Posterior vena cava (tissue), 2 donors: ENCODE data around the gene RNF220. TPM values are rescaled to one million over a fixed set of nuclear protein-coding genes. Genes with fewer than 3 reads are reported as not detected.

ENCODE experiments used
- DNase-seq: peaks from one replicate; pipeline ENCODE4 v3.0.0-alpha.2; 2020; ENCODE audit warnings: low spot score
- intact Hi-C, 2 donors: fragments of 100-400 bp; cut with DNase I; formaldehyde crosslinking; loops; one replicate each; pipeline versions ENCODE4 v1.14.1 to v1.14.2; 2022 to 2023
- long read RNA-seq, 2 donors: library from polyadenylated mRNA; unstranded; transcript quantifications; one replicate each; pipeline ENCODE4 v2.0.0, GENCODE V29; 2020 to 2021
- total RNA-seq, 2 donors: library from RNA; stranded (reverse); fragmentation: NEBNext Ultra II Directional; extraction: Animal tissue kit (Norgen Biotek cat#: 25700); gene quantifications; one replicate each; pipeline ENCODE4 v1.2.1, GENCODE V29; 2021
- donor health status: DM: yes; HTN: yes; CAD: no.
- donor health status: DM: yes; HTN: yes; CAD: no.

The RNF220 gene
- 10 to 100 TPM; 46.4 to 53.6 TPM for total RNA-seq
- long read RNA-seq, donor 1, partial matches to known transcripts = 3 of 16 reads
- long read RNA-seq, donor 1, other reads (novel, unspliced or antisense) = 13 of 16 reads
- long read RNA-seq, donor 2, partial matches to known transcripts = 2 of 4 reads
- long read RNA-seq, donor 2, other reads (novel, unspliced or antisense) = 2 of 4 reads

GRCh38 chr1:44405031-44405797 lies at the start of gene RNF220:
RNF220 (plus strand) TSS chr1:44405255.
- peak; percentile 85 for DNase-seq

GRCh38 chr1:44355582-44356305 lies 49.3 kb upstream of the RNF220 start:
- no peak for DNase-seq
- intact Hi-C loops = no loop called here

More at GRCh38 chr1:44405031-44405797, at the start of gene RNF220:
- intact Hi-C loops = no loop called here

GRCh38 chr1:44357710-44358109 lies 47.3 kb upstream of the RNF220 start:
- no peak for DNase-seq
- intact Hi-C loops = no loop called here

GRCh38 chr1:44359234-44359935 lies 45.7 kb upstream of the RNF220 start:
- no peak for DNase-seq
- intact Hi-C loops = no loop called here

- intact Hi-C loops = no loop called here
- no peak for DNase-seq
Observed at GRCh38 chr1:44361478-44361877, 43.6 kb upstream of the RNF220 start.

GRCh38 chr1:44366371-44366975 lies 38.6 kb upstream of the RNF220 start:
- intact Hi-C loops = no loop called here
- no peak for DNase-seq

GRCh38 chr1:44367944-44368343 lies 37.1 kb upstream of the RNF220 start:
- intact Hi-C loops = no loop called here
- no peak for DNase-seq

- intact Hi-C loops = no loop called here
- DNase-seq = no peak
Observed at GRCh38 chr1:44368471-44369151, 36.4 kb upstream of the RNF220 start.

GRCh38 chr1:44371206-44371605 lies 33.8 kb upstream of the RNF220 start:
- intact Hi-C loops = loop anchor here in 1 of 2 donors (10.0 kb wide), 1 partner anchor 224 kb away; no protein-coding TSS in a partner anchor
- DNase-seq = no peak

GRCh38 chr1:44375547-44375946 lies 29.5 kb upstream of the RNF220 start:
- DNase-seq = no peak
- intact Hi-C loops = loop anchor here (5.0 to 10.0 kb wide), 2 partner anchors 219 to 222 kb away; no protein-coding TSS in a partner anchor

- DNase-seq = no peak
- intact Hi-C loops = loop anchor here (5.0 to 10.0 kb wide), 2 partner anchors 217 to 219 kb away; no protein-coding TSS in a partner anchor
Observed at GRCh38 chr1:44377925-44378784, 26.9 kb upstream of the RNF220 start.

- intact Hi-C loops = loop anchor here in 1 of 2 donors (5.0 kb wide), 1 partner anchor 272 kb away; no protein-coding TSS in a partner anchor
- no peak for DNase-seq
Observed at GRCh38 chr1:44380666-44381177, 24.3 kb upstream of the RNF220 start.

GRCh38 chr1:44388551-44388950 lies 16.5 kb upstream of the RNF220 start:
- no peak for DNase-seq
- intact Hi-C loops = no loop called here

- intact Hi-C loops = no loop called here
Observed at GRCh38 chr1:44389437-44389836, 15.6 kb upstream of the RNF220 start.

GRCh38 chr1:44390277-44390676 lies 14.8 kb upstream of the RNF220 start:
- DNase-seq = no peak
- intact Hi-C loops = no loop called here

More at GRCh38 chr1:44389437-44389836, 15.6 kb upstream of the RNF220 start:
- DNase-seq = no peak

GRCh38 chr1:44401256-44402228 lies 3.5 kb upstream of the RNF220 start:
- no peak for DNase-seq
- intact Hi-C loops = no loop called here
